IMR-90 (cell line): ENCODE data around the gene GRIK1. TPM values are rescaled to one million over a fixed set of nuclear protein-coding genes. Genes with fewer than 3 reads are reported as not detected.

ENCODE experiments used
- ATAC-seq: fragments of 200-7000 bp; cut with Tn5 transposase; 2 replicates; pipeline ENCODE4 v1.9.1; 2020; ENCODE audit warnings: low read depth, mild to moderate bottlenecking, moderate library complexity
- BruUV-seq: library from RNA; stranded (reverse); fragments of 400-500 nt; replicated peaks from 2 replicates; lab custom pipeline; 2021; lab: Mats Ljungman, UMichigan
- CTCF ChIA-PET: fragments of 300-600 bp; formaldehyde crosslinking; extraction: SDS; loops from one replicate; lab custom pipeline; 2021; ENCODE audit warnings: antibody characterized with exemption; lab: Yijun Ruan, JAX
- POLR2A ChIA-PET: fragments of 300-600 bp; sonication (Branson Sonifier 250); formaldehyde crosslinking; loops from one replicate; lab custom pipeline; 2022; ENCODE audit warnings: antibody characterized with exemption; ENCODE audit not compliant: unreplicated experiment; lab: Charles Lee
- DNase-seq: peaks from one replicate; pipeline ENCODE4 v3.0.0; 2013
- H2AFZ ChIP-seq: replicated peaks from 2 replicates; pipeline ENCODE3; 2013; ENCODE audit warnings: low read length, mild to moderate bottlenecking; ENCODE audit not compliant: poor library complexity
- H2AK5ac ChIP-seq: 2 replicates; pipeline ENCODE4 v1.6.1; 2013; ENCODE audit warnings: low read depth, low read length, inconsistent platforms
- H2AK9ac ChIP-seq: replicated peaks from 2 replicates; pipeline ENCODE3; 2013; ENCODE audit warnings: mild to moderate bottlenecking, low read depth, low read length, moderate library complexity; ENCODE audit not compliant: poor library complexity
- H2BK120ac ChIP-seq: 2 replicates; pipeline ENCODE4 v1.6.1; 2013; ENCODE audit warnings: low read depth, low read length, inconsistent platforms
- H2BK15ac ChIP-seq: 3 replicates; pipeline ENCODE4 v1.6.1; 2013; ENCODE audit warnings: low read depth, low read length, inconsistent platforms
- H2BK20ac ChIP-seq: 2 replicates; pipeline ENCODE4 v1.6.1; 2013; ENCODE audit warnings: low read depth, mild to moderate bottlenecking, inconsistent platforms, low read length, moderate library complexity
- H2BK5ac ChIP-seq: 2 replicates; pipeline ENCODE4 v1.6.1; 2013; ENCODE audit warnings: mild to moderate bottlenecking, low read depth, low read length, inconsistent platforms; ENCODE audit not compliant: poor library complexity, severe bottlenecking
- H3K14ac ChIP-seq: replicated peaks from 2 replicates; pipeline ENCODE4 v1.6.1; 2013; ENCODE audit warnings: low read depth, low read length, inconsistent platforms
- H3K18ac ChIP-seq: 2 replicates; pipeline ENCODE4 v1.6.1; 2013; ENCODE audit warnings: low read depth, low read length, control low read depth
- H3K23ac ChIP-seq: 2 replicates; pipeline ENCODE4 v1.6.1; 2013; ENCODE audit warnings: low read depth, low read length, inconsistent platforms
- H3K27ac ChIP-seq: 2 replicates; pipeline ENCODE4 v1.5.1; 2013; ENCODE audit warnings: mild to moderate bottlenecking, control low read depth, low read length; ENCODE audit not compliant: insufficient read depth
- H3K27me3 ChIP-seq: 2 replicates; pipeline ENCODE4 v1.6.1; 2013; ENCODE audit warnings: low read length; ENCODE audit not compliant: control insufficient read depth, insufficient read depth
- H3K36me3 ChIP-seq: 2 replicates; pipeline ENCODE4 v1.6.1; 2013; ENCODE audit warnings: low read length, mixed read lengths; ENCODE audit not compliant: control insufficient read depth, insufficient read depth
- H3K4ac ChIP-seq: 2 replicates; pipeline ENCODE4 v1.6.1; 2013; ENCODE audit warnings: low read depth, low read length, inconsistent platforms
- H3K4me1 ChIP-seq: 2 replicates; pipeline ENCODE4 v1.6.1; 2013; ENCODE audit warnings: low read length, mixed read lengths; ENCODE audit not compliant: control insufficient read depth, insufficient read depth
- H3K4me2 ChIP-seq: 2 replicates; pipeline ENCODE4 v1.6.1; 2013; ENCODE audit warnings: low read depth, mild to moderate bottlenecking, control low read depth, low read length, moderate library complexity
- H3K4me3 ChIP-seq: 2 replicates; pipeline ENCODE4 v1.5.1; 2013; ENCODE audit warnings: low read depth, mild to moderate bottlenecking, control low read depth, low read length, moderate library complexity; ENCODE audit not compliant: insufficient read depth
- H3K56ac ChIP-seq: 2 replicates; pipeline ENCODE4 v1.6.1; 2013; ENCODE audit warnings: low read length, inconsistent platforms; ENCODE audit not compliant: insufficient read depth; ENCODE audit errors: extremely low read depth
- H3K79me1 ChIP-seq, 2 experiments: 2 replicates each; pipeline ENCODE4 v1.6.1; 2013; ENCODE audit warnings: low read length in 2 of 2, inconsistent platforms in 1 of 2, low read depth in 1 of 2
- H3K9ac ChIP-seq: 2 replicates; pipeline ENCODE4 v1.6.1; 2013; ENCODE audit warnings: low read depth, low read length, control low read depth
- H3K9me1 ChIP-seq: 2 replicates; pipeline ENCODE4 v1.6.1; 2013; ENCODE audit warnings: low read length, inconsistent platforms; ENCODE audit not compliant: insufficient read depth
- H3K9me3 ChIP-seq: 2 replicates; pipeline ENCODE4 v1.6.1; 2013; ENCODE audit warnings: low read length; ENCODE audit not compliant: control insufficient read depth, insufficient read depth
- H4K20me1 ChIP-seq: 2 replicates; pipeline ENCODE4 v1.6.1; 2013; ENCODE audit warnings: low read length, inconsistent platforms; ENCODE audit not compliant: insufficient read depth
- H4K5ac ChIP-seq: 2 replicates; pipeline ENCODE4 v1.6.1; 2013; ENCODE audit warnings: mild to moderate bottlenecking, low read depth, low read length, control low read depth
- H4K8ac ChIP-seq, 2 experiments: 2 replicates each; pipeline ENCODE4 v1.6.1; 2013; ENCODE audit warnings: low read depth in 2 of 2, low read length in 2 of 2, control low read depth in 1 of 2, inconsistent platforms in 1 of 2
- H4K91ac ChIP-seq: 2 replicates; pipeline ENCODE4 v1.6.1; 2013; ENCODE audit warnings: low read depth, low read length, inconsistent platforms; ENCODE audit not compliant: insufficient read depth
- CEBPB ChIP-seq: IDR thresholded peaks from 2 replicates; pipeline ENCODE4 v1.6.1; 2012; ENCODE audit warnings: low read depth, low read length, improper control_type of control experiment
- FOS ChIP-seq: fragments of 150-350 bp; IDR thresholded peaks from 2 replicates; pipeline ENCODE4 v1.6.1; 2016; ENCODE audit warnings: low read depth, low read length
- WGBS, 2 experiments: methylation state at CpG; one replicate each; pipeline versions ENCODE4 v1.1.5 to v1.1.7; 2013; ENCODE audit warnings: missing lambda C conversion rate in 2 of 2; ENCODE audit not compliant: insufficient read length in 1 of 2; ENCODE audit errors: extremely low coverage in 2 of 2; 5-methylcytosine and 5-hydroxymethylcytosine counted together
- dilution Hi-C: fragments of 300-500 bp; cut with HindIII; formaldehyde crosslinking; loops from one replicate; pipeline ENCODE4 v1.14.3; 2018; ENCODE audit warnings: low sequenced_read_pairs; ENCODE audit not compliant: unreplicated experiment
- in situ Hi-C: fragments of 300-500 bp; cut with MboI; formaldehyde crosslinking; loops from 3 replicates; pipeline ENCODE4 v1.14.3; 2019; ENCODE audit warnings: low sequenced_read_pairs, inconsistent platforms, mixed read lengths
- intact Hi-C: fragments of 100-400 bp; cut with micrococcal nuclease; formaldehyde crosslinking; loops from 2 replicates; pipeline ENCODE4 v1.10.0; 2022
- polyA plus RNA-seq, 3 experiments: library from polyadenylated mRNA; depleted of rRNA; stranded (reverse); fragments of >200 nt; gene quantifications; 2 replicates each; pipeline ENCODE4 v1.2.3, GENCODE V29; 2012; ENCODE audit warnings: low replicate concordance in 1 of 3
- total RNA-seq: library from RNA; depleted of rRNA; stranded (reverse); fragments of >200 nt; gene quantifications from 2 replicates; pipeline ENCODE4 v1.2.3, GENCODE V29; 2012

Gene GRIK1
- total and polyA plus RNA-seq, 2 of the 4 experiments (the other 2 are of a cell fraction), result not detected

- WGBS, 2 experiments, result no CpG with 5 or more reads among the region's 3 CpGs
- no peaks in the 10 kb centered on the region for H3K36me3 ChIP-seq
- H2BK5ac ChIP-seq, result no peak overlapping the region
- no peak overlapping the region for H3K4me2 ChIP-seq
- no peak overlapping the region for H3K23ac ChIP-seq
- dilution Hi-C loops, result no loop called here
- no peak overlapping the region for H2BK15ac ChIP-seq
- in situ Hi-C loops, result no loop called here
- no peak overlapping the region for H2AFZ ChIP-seq
- H2AK5ac ChIP-seq, result no peak overlapping the region
- ChIA-PET CTCF (no interaction called here), POLR2A (no interaction called here)
- H3K4me1 ChIP-seq, result no peaks in the 10 kb centered on the region; the same call in 1 of the 2 replicates
- TF ChIP-seq FOS (no peak), CEBPB (no peak)
- H3K9ac ChIP-seq, result no peak overlapping the region
- H4K8ac ChIP-seq, result no peak overlapping the region
- no peak overlapping the region for H2BK120ac ChIP-seq
- no peaks in the 10 kb centered on the region for H3K9me3 ChIP-seq
- no peak for ATAC-seq
- H3K56ac ChIP-seq, result no peak overlapping the region
- no peak overlapping the region for H2AK9ac ChIP-seq
- H3K9me1 ChIP-seq, result no peaks in the 10 kb centered on the region
- intact Hi-C loops, result no loop called here
- no peaks in the 10 kb centered on the region for H3K79me1 ChIP-seq
- no peak overlapping the region for H2BK20ac ChIP-seq
- H3K18ac ChIP-seq, result no peak overlapping the region
- DNase-seq, result no peak
- H3K14ac ChIP-seq, result no peak overlapping the region
- no peak overlapping the region for H3K27ac ChIP-seq
- no peaks in the 10 kb centered on the region for H3K27me3 ChIP-seq
- no peaks in the 10 kb centered on the region for H4K20me1 ChIP-seq
- no peak overlapping the region for H4K91ac ChIP-seq
- BruUV-seq, result no TSS peak
- H3K4me3 ChIP-seq, result no peak overlapping the region
- H3K4ac ChIP-seq, result no peak overlapping the region
- no peak overlapping the region for H4K5ac ChIP-seq
These were observed 265.5 kb downstream of the GRIK1 start for GRCh38 chr21:29674343-29674742.
